ENCODE results near the gene EDARADD.

Gene EDARADD

GRCh38 chr1:236507022-236507700, 113.1 kb downstream of the EDARADD start:
- Histone ChIP-seq H3K27ac (peak overlapping the region in 1 of 21 experiments; percentile 67), H3K4me3 (no peak overlapping the region)

DNA sequence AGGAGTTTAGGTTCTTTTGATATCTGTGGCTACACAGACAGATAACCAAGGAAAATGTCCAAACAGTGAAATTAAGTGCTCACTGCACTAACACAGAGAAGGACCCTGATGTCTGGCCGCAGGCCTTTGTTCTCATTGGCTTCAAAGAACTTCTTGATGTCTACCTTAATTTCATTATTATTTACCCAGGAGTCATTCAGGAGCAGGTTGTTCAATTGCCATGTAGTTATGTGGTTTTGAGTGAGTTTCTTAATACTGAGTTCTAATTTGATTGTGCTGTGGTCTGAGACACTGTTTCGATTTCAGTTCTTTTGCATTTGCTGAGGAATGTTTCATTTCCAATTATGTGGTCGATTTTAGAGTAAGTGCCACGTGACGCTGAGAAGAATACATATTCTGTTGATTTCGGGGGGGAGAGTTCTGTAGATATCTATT, 114.5 kb downstream of the EDARADD start:
- Histone ChIP-seq H3K27ac (peak overlapping the region in 1 of 21 experiments; percentile 44), H3K4me3 (no peak overlapping the region)

GRCh38 chr1:236509203-236509602, 115.1 kb downstream of the EDARADD start:
- Histone ChIP-seq H3K27ac (peak overlapping the region in 1 of 21 experiments; percentile 44), H3K4me3 (no peak overlapping the region)

- Histone ChIP-seq H3K4me3 (no peak overlapping the region), H3K27ac (peak overlapping the region in 1 of 21 experiments; percentile 44)
Observed at GRCh38 chr1:236509647-236510401, 115.7 kb downstream of the EDARADD start.

- no peak overlapping the region for H3K4me3 ChIP-seq
- no peak overlapping the region for H3K27ac ChIP-seq
Observed at GRCh38 chr1:236511735-236512418, 117.8 kb downstream of the EDARADD start.

- Histone ChIP-seq H3K27ac (peak overlapping the region in 4 of 21 experiments; percentile 66 to 87 (median 76)), H3K4me3 (no peak overlapping the region)
Observed at GRCh38 chr1:236514703-236515442, 120.8 kb downstream of the EDARADD start.

- H3K4me3 ChIP-seq: no peak overlapping the region
- peak overlapping the region in 6 of 21 experiments; percentile 31 to 87 (median 70) for H3K27ac ChIP-seq
Observed at GRCh38 chr1:236515443-236515958, 121.4 kb downstream of the EDARADD start.

- H3K27ac ChIP-seq: peak overlapping the region in 12 of 21 experiments; percentile 1 to 87 (median 57)
Observed at GRCh38 chr1:236516929-236517704, 123.0 kb downstream of the EDARADD start.

DNA sequence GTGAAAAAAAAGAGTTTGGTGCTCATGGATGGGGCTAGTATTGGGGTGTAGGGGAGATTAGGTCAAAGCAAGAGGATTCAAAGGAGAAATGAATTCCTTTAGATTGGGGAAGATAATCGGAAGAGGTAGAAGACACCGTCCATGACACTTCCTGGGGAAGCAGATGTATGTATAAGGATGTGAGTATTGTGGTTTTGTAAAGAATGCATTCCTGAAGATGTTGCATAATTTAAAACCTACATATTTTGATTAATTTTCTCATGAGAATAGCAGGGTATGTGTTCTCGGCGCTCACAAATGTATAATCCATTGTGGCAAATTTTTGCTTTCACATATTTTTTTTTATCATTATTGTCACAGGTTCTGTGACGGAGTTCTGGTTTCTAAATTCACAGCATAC, 124.2 kb downstream of the EDARADD start:
- Histone ChIP-seq H3K27ac (peak overlapping the region in 2 of 21 experiments; percentile 14 to 87), H3K4me3 (no peak overlapping the region)

More at GRCh38 chr1:236516929-236517704, 123.0 kb downstream of the EDARADD start:
- no peak overlapping the region for H3K4me3 ChIP-seq

GRCh38 chr1:236520445-236521005, 126.4 kb downstream of the EDARADD start:
- Histone ChIP-seq H3K4me3 (no peak overlapping the region), H3K27ac (no peak overlapping the region)

GRCh38 chr1:236522937-236523703, 129.0 kb downstream of the EDARADD start:
- peak overlapping the region; percentile 27 to 98 (median 94) for H3K27ac ChIP-seq

DNA sequence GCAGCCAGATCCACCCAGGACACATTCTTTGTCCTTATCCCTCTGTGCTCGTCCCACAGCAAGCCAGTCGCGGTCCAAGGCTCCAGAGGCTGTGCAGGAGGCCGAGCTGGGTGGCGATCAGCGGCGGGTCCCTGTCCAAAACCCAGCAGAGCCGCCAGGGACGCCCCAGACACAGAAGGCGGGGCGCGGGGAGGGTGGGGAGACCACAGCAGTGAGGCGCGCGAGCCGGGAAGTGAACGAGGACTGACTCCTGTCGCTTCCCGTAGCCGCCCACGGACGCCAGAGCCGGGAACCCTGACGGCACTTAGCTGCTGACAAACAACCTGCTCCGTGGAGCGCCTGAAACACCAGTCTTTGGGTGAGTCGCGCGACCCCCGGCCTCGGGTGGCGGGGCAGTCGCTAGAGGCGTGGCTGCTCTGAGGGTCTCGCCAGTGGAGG, 129.6 kb downstream of the EDARADD start, which contains the start of gene LGALS8:
TSS of gene LGALS8 (plus strand) at position 279 of the 438 bp plus-strand sequence. CDS start 2,089 bp downstream, outside the sequence.
- Histone ChIP-seq H3K27ac (peak within 1 kb of the TSS; percentile 81 to 98 (median 94)), H3K4me3 (peak within 1 kb of the TSS; percentile 67 to 99 (median 93))

More at GRCh38 chr1:236522937-236523703, 129.0 kb downstream of the EDARADD start:
- peak overlapping the region; percentile 67 to 99 (median 93) for H3K4me3 ChIP-seq

DNA sequence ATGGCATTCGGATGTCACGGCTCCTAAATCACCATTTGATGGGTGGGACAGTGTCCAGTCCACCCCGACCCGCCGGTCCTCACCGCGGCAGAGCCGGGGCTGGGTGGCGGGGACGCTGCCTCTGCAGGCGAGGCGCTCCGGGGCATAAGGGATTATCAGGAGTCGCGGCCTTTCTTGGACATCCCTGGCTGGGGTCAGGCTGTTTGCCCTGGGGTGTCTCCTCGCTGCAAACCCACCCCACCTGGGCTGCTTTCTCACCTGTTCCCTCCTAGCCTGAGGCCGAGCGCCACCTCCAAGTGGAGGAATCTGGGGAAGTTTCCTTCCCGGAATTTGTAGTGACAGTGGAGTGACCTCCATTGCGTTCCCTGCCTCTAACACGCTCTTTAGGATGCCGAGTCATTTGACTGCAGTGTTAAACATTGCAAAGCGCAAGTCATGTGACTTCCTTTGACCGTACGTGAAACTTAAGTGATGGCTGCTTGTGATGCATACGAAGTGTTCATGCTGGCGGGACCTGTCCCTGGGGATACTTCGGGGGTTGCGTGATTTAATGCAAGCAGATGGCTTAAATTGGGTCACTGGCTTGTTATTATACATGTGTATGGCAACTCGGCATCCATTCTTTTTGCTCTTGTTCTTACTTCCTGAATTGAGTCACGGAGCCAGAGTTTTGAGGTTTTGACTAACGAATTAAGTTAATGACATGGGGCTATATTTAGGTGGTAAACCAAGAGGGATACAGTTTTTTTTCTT, 130.2 kb downstream of the EDARADD start:
- peak overlapping the region; percentile 81 to 98 (median 94) for H3K27ac ChIP-seq

DNA sequence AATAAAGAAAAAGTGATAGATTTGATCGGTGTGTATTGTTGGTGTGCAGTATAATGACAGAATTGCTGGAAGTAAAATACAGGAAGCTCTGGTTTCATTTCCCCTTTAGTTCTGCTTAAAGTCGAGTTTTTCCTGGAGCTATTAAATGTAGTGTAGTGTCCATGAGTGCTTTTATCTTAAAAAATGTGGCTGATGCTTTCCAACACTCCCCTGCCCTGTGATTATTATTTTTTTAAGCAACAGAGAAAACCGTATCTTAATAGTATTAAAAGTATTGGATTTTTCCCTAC, 130.8 kb downstream of the EDARADD start:
- peak overlapping the region; percentile 67 to 99 (median 93) for H3K4me3 ChIP-seq
- H3K27ac ChIP-seq: peak overlapping the region in 20 of 21 experiments; percentile 86 to 98 (median 94)

More for the DNA sequence above, 130.2 kb downstream of the EDARADD start:
- H3K4me3 ChIP-seq: peak overlapping the region; percentile 67 to 99 (median 93)

GRCh38 chr1:236526079-236526478, 132.0 kb downstream of the EDARADD start:
- H3K27ac ChIP-seq: peak overlapping the region in 1 of 21 experiments; percentile 11

GRCh38 chr1:236530286-236530685, 136.2 kb downstream of the EDARADD start:
- Histone ChIP-seq H3K4me3 (no peak overlapping the region), H3K27ac (peak overlapping the region in 2 of 21 experiments; percentile 13 to 47)

More at GRCh38 chr1:236526079-236526478, 132.0 kb downstream of the EDARADD start:
- no peak overlapping the region for H3K4me3 ChIP-seq

All from skin epidermis (tissue), 12 donors.